WTC11 (cell line): Measurements from ENCODE around the gene NBL1. TPM values are rescaled to one million over a fixed set of nuclear protein-coding genes. Genes with fewer than 3 reads are reported as not detected.

Experiments
- ATAC-seq: fragments of 200-7000 bp; cut with Tn5 transposase; 2 replicates; pipeline ENCODE4 v1.10.0; 2021; ENCODE audit warnings: mild to moderate bottlenecking, moderate library complexity
- Bru-seq: library from RNA; stranded (reverse); fragments of 400-500 nt; gene quantifications from one replicate; lab custom pipeline; 2021; lab: Mats Ljungman, UMichigan
- CTCF ChIA-PET: fragments of 300-600 bp; sonication (Branson Sonifier 250); formaldehyde crosslinking; loops from one replicate; lab custom pipeline; 2021; ENCODE audit warnings: antibody characterized with exemption; lab: Charles Lee
- POLR2A ChIA-PET: fragments of 350-600 bp; sonication (Branson Sonifier 250); formaldehyde crosslinking; loops from one replicate; lab custom pipeline; 2021; ENCODE audit warnings: antibody characterized with exemption; lab: Charles Lee
- DNase-seq: peaks from one replicate; pipeline ENCODE4 v3.0.0; 2021; ENCODE audit warnings: low spot score
- H3K27ac Mint-ChIP-seq: 2 replicates; pipeline ENCODE4 v1.8.0; 2021; ENCODE audit warnings: mixed read lengths
- H3K27me3 Mint-ChIP-seq: 2 replicates; pipeline ENCODE4 v1.8.0; 2021; ENCODE audit warnings: low read depth, mild to moderate bottlenecking, moderate library complexity, mixed read lengths
- H3K36me3 Mint-ChIP-seq: 2 replicates; pipeline ENCODE4 v1.8.0; 2021; ENCODE audit warnings: mixed read lengths
- H3K4me1 Mint-ChIP-seq: 2 replicates; pipeline ENCODE4 v1.8.0; 2022; ENCODE audit warnings: mixed read lengths
- H3K4me3 Mint-ChIP-seq: 2 replicates; pipeline ENCODE4 v1.8.0; 2021; ENCODE audit warnings: mild to moderate bottlenecking, moderate library complexity, mixed read lengths
- H3K9me3 Mint-ChIP-seq: 2 replicates; pipeline ENCODE4 v1.8.0; 2021; ENCODE audit warnings: mixed read lengths
- ATF2 ChIP-seq: sonication (generic); formaldehyde crosslinking; IDR thresholded peaks from 2 replicates; pipeline ENCODE4 v1.8.1; 2022; ENCODE audit warnings: low read depth, missing genetic modification reagents, borderline replicate concordance
- GTF2I ChIP-seq: fragments of 250-450 bp; sonication (Bioruptor Pico); conservative IDR thresholded peaks from 2 replicates; pipeline ENCODE4 v1.4.0; 2021; ENCODE audit warnings: mild to moderate bottlenecking
- HMGA2 ChIP-seq: fragments of 250-450 bp; sonication (Bioruptor Pico); IDR thresholded peaks from 2 replicates; pipeline ENCODE4 v1.4.0; 2021; ENCODE audit warnings: mild to moderate bottlenecking, moderate library complexity
- KAT7 ChIP-seq: sonication (generic); formaldehyde crosslinking; IDR thresholded peaks from 2 replicates; pipeline ENCODE4 v1.8.1; 2023; ENCODE audit warnings: missing genetic modification reagents, mild to moderate bottlenecking, borderline replicate concordance
- MXD4 ChIP-seq: fragments of 250-450 bp; sonication (Bioruptor Pico); IDR thresholded peaks from 2 replicates; pipeline ENCODE4 v1.8.0; 2021; ENCODE audit warnings: mild to moderate bottlenecking, moderate library complexity, borderline replicate concordance
- NFE2L1 ChIP-seq: sonication (generic); formaldehyde crosslinking; IDR thresholded peaks from 2 replicates; pipeline ENCODE4 v1.8.1; 2023; ENCODE audit warnings: missing genetic modification reagents
- PRDM15 ChIP-seq: sonication (generic); formaldehyde crosslinking; IDR thresholded peaks from 2 replicates; pipeline ENCODE4 v1.8.0; 2022; ENCODE audit warnings: missing genetic modification reagents
- TP53 ChIP-seq: sonication (generic); formaldehyde crosslinking; IDR thresholded peaks from 2 replicates; pipeline ENCODE4 v1.8.1; 2023; ENCODE audit warnings: mild to moderate bottlenecking, missing genetic modification reagents
- ZBTB21 ChIP-seq: sonication (generic); formaldehyde crosslinking; IDR thresholded peaks from 2 replicates; pipeline ENCODE4 v1.8.1; 2023; ENCODE audit warnings: mild to moderate bottlenecking, missing genetic modification reagents, borderline replicate concordance
- ZMAT4 ChIP-seq: fragments of 250-450 bp; sonication (Bioruptor Pico); IDR thresholded peaks from 2 replicates; pipeline ENCODE4 v1.9.0; 2021; ENCODE audit warnings: mild to moderate bottlenecking
- ZNF138 ChIP-seq: sonication (generic); formaldehyde crosslinking; conservative IDR thresholded peaks from 2 replicates; pipeline ENCODE4 v1.8.1; 2022; ENCODE audit warnings: mild to moderate bottlenecking, moderate library complexity, missing genetic modification reagents
- ZNF219 ChIP-seq: sonication (generic); formaldehyde crosslinking; IDR thresholded peaks from 2 replicates; pipeline ENCODE4 v1.8.0; 2023; ENCODE audit warnings: missing genetic modification reagents, mild to moderate bottlenecking, borderline replicate concordance
- long read RNA-seq, 3 experiments: library from RNA in 1 of 3; library from capped mRNA in 1 of 3; library from polyadenylated mRNA in 1 of 3; unstranded in 2 of 3; stranded (forward) in 1 of 3; transcript quantifications; one replicate each; pipeline ENCODE4 v2.0.0, GENCODE V29; 2021
- total RNA-seq: library from RNA; stranded (reverse); gene quantifications from 3 replicates; pipeline ENCODE4 v1.2.3, GENCODE V29; 2021

NBL1 gene
- total RNA-seq (8.8 to 17.1 TPM (median 10.2 TPM) in 3 replicates), Bru-seq, nascent RNA (percentile 40 among the genes with signal in this experiment)
- long read RNA-seq, experiment 1, transcript NBL1-202 (4 exons, 2,172 nt): major isoform, 56 of 65 reads
- long read RNA-seq, experiment 1, partial matches to known transcripts: 0 of 65 reads
- long read RNA-seq, experiment 1, other reads (novel, unspliced or antisense): 9 of 65 reads
- long read RNA-seq, experiment 2, transcript NBL1-202 (4 exons, 2,172 nt): major isoform, 7 of 10 reads
- long read RNA-seq, experiment 2, partial matches to known transcripts: 0 of 10 reads
- long read RNA-seq, experiment 2, other reads (novel, unspliced or antisense): 3 of 10 reads
- long read RNA-seq, experiment 3, partial matches to known transcripts: 0 of 27 reads
- long read RNA-seq, experiment 3, other reads (novel, unspliced or antisense): 27 of 27 reads

GRCh38 chr1:19643602-19644394 lies at the start of gene NBL1:
TSS of gene NBL1 (plus strand) at chr1:19644311. CDS start at chr1:19655031, 10,720 bp downstream.
- Mint-ChIP-seq H3K27me3 (peaks cover 56% of the 10 kb centered on the region), H3K4me1 (peaks cover 25% of the 10 kb centered on the region), H3K9me3 (no peaks in the 10 kb centered on the region), H3K4me3 (peak within 1 kb of the TSS; percentile 94), H3K27ac (no peak within 1 kb of the TSS), H3K36me3 (no peaks in the 10 kb centered on the region)
- TF ChIP-seq HMGA2: no peak
- TF ChIP-seq PRDM15 (CRISPR knock-in tag): 0 out of 2 replicates have a peak, but pooled peaks have one; percentile 19
- TF ChIP-seq KAT7: 0 out of 2 replicates have a peak, but pooled peaks have one; percentile 15
- no peak for DNase-seq
- peak; percentile 12 for ATAC-seq
- POLR2A ChIA-PET: no interaction called here
- CTCF ChIA-PET: interaction anchor here (0.9 to 4.0 kb wide), 7 partner anchors 10 to 270 kb away, joined by 3 to 15 read pairs (median 5); a partner anchor contains a TSS

GRCh38 chr1:19596065-19596713 lies 47.9 kb upstream of the NBL1 start:
- CTCF ChIA-PET: interaction anchor here (0.8 to 3.0 kb wide), 7 partner anchors 9 to 64 kb away, joined by 3 to 19 read pairs (median 4); partner anchors contain the start of gene NBL1
- POLR2A ChIA-PET: interaction anchor here (0.9 to 1.6 kb wide), 3 partner anchors 8 to 153 kb away, joined by 3 to 4 read pairs (median 3); no protein-coding TSS in a partner anchor
- ATAC-seq (peak; percentile 21), DNase-seq (peak; percentile 14)
- H3K9me3 Mint-ChIP-seq: no peaks in the 10 kb centered on the region
- H3K27ac Mint-ChIP-seq: peak overlapping the region; percentile 99
- H3K27me3 Mint-ChIP-seq: no peaks in the 10 kb centered on the region
- H3K4me3 Mint-ChIP-seq: peak overlapping the region; percentile 99
- peaks cover 19% of the 10 kb centered on the region for H3K4me1 Mint-ChIP-seq
- H3K36me3 Mint-ChIP-seq: peaks cover 5% of the 10 kb centered on the region; the same call in 1 of the 2 replicates
- TF ChIP-seq MXD4 (CRISPR knock-in tag) (no peak), ZBTB21 (no peak), ATF2 (CRISPR knock-in tag) (no peak), ZNF138 (CRISPR knock-in tag) (no peak), ZNF219 (CRISPR knock-in tag) (no peak), TP53 (CRISPR knock-in tag) (no peak), NFE2L1 (CRISPR knock-in tag) (no peak), GTF2I (CRISPR knock-in tag) (no peak), ZMAT4 (CRISPR knock-in tag) (no peak)
- TF ChIP-seq, all 79 proteins: peak for 0
